Measurements from ENCODE around the gene RYR3. TPM values are rescaled to one million over a fixed set of nuclear protein-coding genes. Genes with fewer than 3 reads are reported as not detected.
A peak's percentile ranks its signal among the peaks of the same experiment; 100 is the strongest.

RYR3 gene
- total and polyA plus RNA-seq, 2 of the 13 experiments (the other 11 are each of a cell fraction or from before 2014, with no cell fraction given), result not detected

DNA sequence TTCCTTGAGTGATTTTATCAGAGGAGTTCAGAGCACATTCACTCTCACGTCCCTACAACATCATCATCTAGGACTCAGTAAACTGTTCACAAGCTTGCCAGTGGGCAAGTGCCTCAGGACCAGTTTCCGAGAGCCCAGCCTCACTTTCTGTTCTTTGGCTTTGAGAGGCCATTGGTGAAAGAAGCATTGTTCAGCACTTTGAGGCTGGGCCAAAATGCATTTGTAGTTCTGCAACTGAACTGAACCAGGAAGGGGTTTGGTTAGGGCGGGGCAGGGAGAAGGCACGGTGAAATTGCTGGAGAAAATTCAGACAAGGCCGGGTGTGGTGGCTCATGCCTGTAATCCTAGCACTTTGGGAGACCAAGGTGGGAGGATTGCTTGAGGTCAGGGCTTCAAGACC is 435.4 kb downstream of the RYR3 start:
- CTCF ChIA-PET (ENCODE audit: low intra/inter-chr PET ratio, low total read pairs), result no interaction called here
- no peak overlapping the region for H3K4me3 ChIP-seq (replicated peaks in 1 of 3; ENCODE audit: insufficient read depth in 1 of 3, low read depth in 2 of 3, low read length in 3 of 3)
- FAIRE-seq (no peak), DNase-seq (ENCODE audit: low spot score) (no peak), ATAC-seq (no peak)
- TF ChIP-seq KDM5A (IDR thresholded peaks at IDR 0.05; ENCODE audit: borderline replicate concordance, low read length), result no peak
- TF ChIP-seq, protein P1, sequence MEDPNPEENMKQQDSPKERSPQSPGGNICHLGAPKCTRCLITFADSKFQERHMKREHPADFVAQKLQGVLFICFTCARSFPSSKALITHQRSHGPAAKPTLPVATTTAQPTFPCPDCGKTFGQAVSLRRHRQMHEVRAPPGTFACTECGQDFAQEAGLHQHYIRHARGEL (CRISPR knock-in tag; IDR thresholded peaks at IDR 0.05), result no peak
- no peak for TF ChIP-seq FOXK1 (CRISPR knock-in tag; IDR thresholded peaks at IDR 0.05; ENCODE audit: borderline replicate concordance, low read depth)
- no peak for TF ChIP-seq SPEN (CRISPR knock-in tag; IDR thresholded peaks at IDR 0.05; ENCODE audit: low read depth)
- no peak for TF ChIP-seq ZEB1 (IDR thresholded peaks at IDR 0.05; ENCODE audit: insufficient replicate concordance, low read depth)
- TF ChIP-seq TOPORS (CRISPR knock-in tag; IDR thresholded peaks at IDR 0.05), result no peak
- TF ChIP-seq MTA1 (CRISPR knock-in tag; IDR thresholded peaks at IDR 0.05; ENCODE audit: borderline replicate concordance), result no peak
- TF ChIP-seq SRF (IDR thresholded peaks at IDR 0.05; ENCODE audit: low read depth, low read length), result no peak
- no peak for TF ChIP-seq NFIC (IDR thresholded peaks at IDR 0.05; ENCODE audit: low read length)
- no peak overlapping the region for H3K4me2 ChIP-seq (ENCODE audit: low read depth, low read length)
- H3K79me2 ChIP-seq (ENCODE audit: insufficient read depth, low read length), result no peaks in the 10 kb centered on the region
- 65% methylated on average over 5 of the region's 5 CpGs for WGBS (ENCODE audit: low lambda C conversion rate)
- H3K27ac ChIP-seq (ENCODE audit: extremely low read length, insufficient read depth, low read length), result no peak overlapping the region
- no TSS peak for BruUV-seq (replicated peaks)
- peaks cover 2 to 15% of the 10 kb centered on the region in 2 experiments; a peak in 4 of 5 replicates for H3K27me3 ChIP-seq (ENCODE audit: control insufficient read depth in 1 of 2, insufficient read depth in 2 of 2, low read length in 2 of 2)
- no peaks in the 10 kb centered on the region for H3K36me3 ChIP-seq (replicated peaks in 1 of 2; ENCODE audit: control insufficient read depth in 1 of 2, insufficient read depth in 2 of 2, low read length in 2 of 2)
- H3K9ac ChIP-seq (ENCODE audit: insufficient read depth, low read depth, low read length), result no peak overlapping the region
- no peaks in the 10 kb centered on the region for H4K20me1 ChIP-seq (ENCODE audit: insufficient read depth, low read length)
- no peak overlapping the region for H2AFZ ChIP-seq (ENCODE audit: low read length)
- in situ Hi-C loops (cut with HindIII; ENCODE audit: extremely low pct_ligation_motif_present, low pct_unique_long_range_greater_than_20kb) (no loop called here), intact Hi-C loops (cut with micrococcal nuclease; ENCODE audit: unreplicated experiment) (no loop called here)
- H3K9me3 ChIP-seq (ENCODE audit: low read length), result no peaks in the 10 kb centered on the region
- POLR2A ChIA-PET, result no interaction called here
- H3K4me1 ChIP-seq (ENCODE audit: insufficient read depth, low read length), result no peaks in the 10 kb centered on the region

GRCh38 chr15:33753012-33753411 is 442.2 kb downstream of the RYR3 start:
- no peak overlapping the region for H3K4me3 ChIP-seq (replicated peaks in 1 of 3; ENCODE audit: insufficient read depth in 1 of 3, low read depth in 2 of 3, low read length in 3 of 3)
- ChIA-PET CTCF (ENCODE audit: low intra/inter-chr PET ratio, low total read pairs) (no interaction called here), POLR2A (no interaction called here)
- H3K79me2 ChIP-seq (ENCODE audit: insufficient read depth, low read length), result no peaks in the 10 kb centered on the region
- no peak overlapping the region for H2AFZ ChIP-seq (ENCODE audit: low read length)
- peaks cover 0 to 14% of the 10 kb centered on the region in 2 experiments; a peak in 3 of 5 replicates for H3K27me3 ChIP-seq (ENCODE audit: control insufficient read depth in 1 of 2, insufficient read depth in 2 of 2, low read length in 2 of 2)
- H3K9ac ChIP-seq (ENCODE audit: insufficient read depth, low read depth, low read length), result no peak overlapping the region
- FAIRE-seq (no peak), DNase-seq (ENCODE audit: low spot score) (no peak), ATAC-seq (no peak)
- H3K9me3 ChIP-seq (ENCODE audit: low read length), result no peaks in the 10 kb centered on the region
- intact Hi-C loops (cut with micrococcal nuclease; ENCODE audit: unreplicated experiment) (no loop called here), in situ Hi-C loops (cut with HindIII; ENCODE audit: extremely low pct_ligation_motif_present, low pct_unique_long_range_greater_than_20kb) (no loop called here)
- 3% methylated on average over 1 of the region's 1 CpG for WGBS (ENCODE audit: low lambda C conversion rate)
- H3K36me3 ChIP-seq (replicated peaks in 1 of 2; ENCODE audit: control insufficient read depth in 1 of 2, insufficient read depth in 2 of 2, low read length in 2 of 2), result no peaks in the 10 kb centered on the region
- TF ChIP-seq MAFF (IDR thresholded peaks at IDR 0.05; ENCODE audit: low read depth, low read length), result 0 out of 2 replicates have a peak, but pooled peaks have one; percentile 3
- TF ChIP-seq NAIF1 (CRISPR knock-in tag; IDR thresholded peaks at IDR 0.05; ENCODE audit: borderline replicate concordance), result no peak
- no peak for TF ChIP-seq PCBP2 (optimal IDR thresholded peaks at IDR 0.05; ENCODE audit: low read depth, low read length, poor library complexity, severe bottlenecking)
- TF ChIP-seq MAFK (conservative IDR thresholded peaks at IDR 0.05 in 1 of 2, IDR thresholded peaks at IDR 0.05 in 1 of 2; ENCODE audit: low read length in 2 of 2), result peak in 1 of 2 experiments; percentile 53; a peak in 1 of 4 replicates
- TF ChIP-seq MEIS1 (CRISPR knock-in tag; IDR thresholded peaks at IDR 0.05; ENCODE audit: borderline replicate concordance), result no peak
- no peak for TF ChIP-seq TCF7 (IDR thresholded peaks at IDR 0.05; ENCODE audit: low read depth)
- H4K20me1 ChIP-seq (ENCODE audit: insufficient read depth, low read length), result no peaks in the 10 kb centered on the region
- BruUV-seq (replicated peaks), result no TSS peak
- H3K4me1 ChIP-seq (ENCODE audit: insufficient read depth, low read length), result no peaks in the 10 kb centered on the region
- H3K27ac ChIP-seq (ENCODE audit: extremely low read length, insufficient read depth, low read length), result no peak overlapping the region
- no peak overlapping the region for H3K4me2 ChIP-seq (ENCODE audit: low read depth, low read length)

Measured in HepG2 (cell line).